HG03469 (cell line): ENCODE data around the gene IP6K1.
"Not testable (repeated sequence)": the region's sequence is repeated elsewhere in the genome, so short reads cannot be mapped to it uniquely, and the experiment has no call there.

Experiments used
- ATAC-seq: cut with Tn5 transposase; IDR thresholded peaks from one replicate; pipeline ENCODE4 v1.9.1; 2021; ENCODE audit warnings: mild to moderate bottlenecking, moderate library complexity, moderate number of reproducible peaks; ENCODE audit not compliant: unreplicated experiment

IP6K1 gene

DNA sequence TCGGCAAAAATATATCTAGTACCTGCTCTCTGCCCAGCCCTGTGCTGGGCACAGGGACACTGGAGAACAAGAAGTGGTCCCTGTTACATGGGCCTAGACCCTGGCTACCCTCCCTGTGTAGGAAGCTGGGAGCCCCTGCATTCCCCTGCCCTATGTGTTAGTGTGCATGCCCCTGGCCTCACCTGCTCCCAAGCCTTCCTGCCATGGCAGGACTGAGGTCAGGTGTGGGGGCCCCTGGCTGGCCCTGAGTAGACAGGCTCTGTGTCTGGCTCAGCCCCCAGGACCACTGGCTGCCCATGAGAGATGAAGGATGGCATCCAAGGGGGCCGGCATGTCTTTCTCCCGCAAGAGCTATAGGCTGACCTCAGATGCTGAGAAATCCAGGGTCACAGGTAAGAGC lies 95.5 kb downstream of the IP6K1 start:
- ATAC-seq: not testable (repeated sequence)

GRCh38 chr3:49689908-49690624 lies 96.3 kb downstream of the IP6K1 start:
- not testable (repeated sequence) for ATAC-seq

DNA sequence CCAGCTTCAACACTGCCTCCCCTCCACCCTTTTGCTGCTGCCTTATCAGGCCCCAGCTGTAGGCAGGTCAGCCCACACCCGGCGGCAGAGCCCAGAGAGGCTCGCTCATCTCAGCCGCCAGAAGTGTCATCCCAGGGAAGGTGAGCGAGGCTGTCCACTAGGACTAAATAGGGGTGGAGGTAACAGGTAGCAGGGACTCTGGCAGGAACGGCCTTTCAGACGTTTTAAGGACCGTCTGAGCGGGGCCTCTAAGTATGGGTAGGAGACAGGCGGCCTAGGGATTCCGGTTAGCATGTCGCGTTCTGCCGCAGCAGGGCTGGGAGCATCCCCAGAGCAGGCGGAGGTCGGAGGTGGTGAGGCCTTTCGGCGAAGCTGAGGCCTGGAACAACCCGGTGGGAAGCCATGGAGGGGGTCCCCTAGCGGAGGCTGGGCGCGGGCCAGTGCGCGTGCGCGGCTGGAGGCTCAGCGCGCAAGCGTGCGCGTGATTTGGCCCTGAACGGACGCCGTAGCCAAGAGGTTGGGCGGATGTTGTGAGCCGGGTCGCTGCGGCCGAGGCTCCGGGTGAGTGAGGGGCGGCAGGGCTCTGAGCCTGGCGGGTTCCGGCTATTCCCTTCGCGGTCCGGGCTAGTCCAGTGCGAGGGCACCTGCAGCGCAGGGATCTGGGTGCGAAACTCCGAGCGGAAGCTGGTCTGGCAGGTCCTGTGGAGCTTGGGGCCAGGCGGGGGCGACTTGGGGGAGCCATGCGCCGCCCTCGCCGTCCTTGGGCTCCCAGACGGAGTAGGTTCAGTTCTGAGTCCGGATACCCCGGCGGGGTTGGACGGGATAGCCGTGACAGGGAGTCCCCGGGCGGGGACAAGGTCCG lies 97.1 kb downstream of the IP6K1 start, which contains the start of the genes MST1 and RNF123:
Gene MST1, minus strand, starts transcription at position 429 of the 862 bp plus-strand sequence. CDS start 783 bp downstream, outside the sequence.
Gene RNF123, plus strand, starts transcription at position 512 of the 862 bp plus-strand sequence. CDS start 1,609 bp downstream, outside the sequence.
- no peak for ATAC-seq

DNA sequence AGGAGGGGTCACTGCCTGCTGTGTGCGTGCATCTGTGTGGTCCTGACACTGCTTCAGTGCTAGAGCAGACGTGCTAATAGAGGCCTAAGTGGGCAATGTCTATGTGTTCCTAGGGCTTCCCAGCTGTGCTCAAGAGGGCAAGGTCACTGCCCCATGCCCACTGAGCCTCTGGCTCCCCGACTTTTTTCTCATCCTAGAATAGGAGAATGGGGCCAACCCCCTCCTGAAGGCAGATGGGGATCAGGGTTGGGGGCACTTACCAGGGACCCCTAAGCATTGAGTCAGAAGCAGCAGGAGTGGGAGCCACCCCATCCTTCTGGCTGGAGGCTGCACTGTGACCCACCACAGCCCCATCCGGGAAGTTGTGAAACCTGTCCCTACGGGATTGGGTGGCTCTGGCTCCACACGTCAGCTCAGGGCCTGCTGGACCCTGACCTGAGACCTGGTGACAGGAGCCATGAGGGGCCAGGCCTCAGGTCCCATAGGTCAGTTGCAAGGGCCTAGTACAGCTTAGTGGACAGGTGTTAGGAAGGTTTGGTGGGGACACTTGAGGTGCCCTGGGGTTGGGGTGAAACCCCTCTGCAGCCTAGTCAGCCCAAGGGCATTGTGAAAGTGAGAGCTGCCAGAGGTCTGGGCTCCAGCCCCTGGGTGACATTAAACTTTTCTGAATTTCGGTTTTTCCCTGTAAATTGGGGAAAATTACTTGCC lies 97.8 kb downstream of the IP6K1 start:
- not testable (repeated sequence) for ATAC-seq

- not testable (repeated sequence) for ATAC-seq
Observed at GRCh38 chr3:49687424-49687795, 98.9 kb downstream of the IP6K1 start.

GRCh38 chr3:49686769-49687423 lies 99.4 kb downstream of the IP6K1 start:
- not testable (repeated sequence) for ATAC-seq

GRCh38 chr3:49686346-49686745 lies 100.0 kb downstream of the IP6K1 start:
- not testable (repeated sequence) for ATAC-seq

GRCh38 chr3:49685846-49686245 lies 100.5 kb downstream of the IP6K1 start:
- not testable (repeated sequence) for ATAC-seq

DNA sequence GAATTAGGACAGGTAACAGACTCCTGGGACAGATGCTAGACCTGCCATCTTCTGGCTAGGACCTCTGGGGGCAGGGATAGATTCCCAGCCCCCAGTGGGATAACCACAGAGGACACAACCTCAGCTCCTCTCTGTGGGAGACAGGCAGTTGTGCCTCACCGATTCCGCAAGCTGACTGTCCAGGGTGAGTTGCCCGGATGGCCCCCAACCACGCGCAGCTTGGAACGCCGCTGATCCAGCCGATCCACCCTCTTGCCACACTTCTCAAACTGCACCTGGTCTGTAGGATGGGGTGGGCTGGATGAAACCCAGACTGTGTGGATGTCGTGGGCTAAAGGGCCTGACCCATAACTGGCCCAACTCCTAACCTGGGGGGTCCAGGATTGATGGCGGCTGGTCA lies 101.2 kb downstream of the IP6K1 start:
- ATAC-seq: not testable (repeated sequence)

- not testable (repeated sequence) for ATAC-seq
Observed at GRCh38 chr3:49684453-49684852, 101.9 kb downstream of the IP6K1 start.

DNA sequence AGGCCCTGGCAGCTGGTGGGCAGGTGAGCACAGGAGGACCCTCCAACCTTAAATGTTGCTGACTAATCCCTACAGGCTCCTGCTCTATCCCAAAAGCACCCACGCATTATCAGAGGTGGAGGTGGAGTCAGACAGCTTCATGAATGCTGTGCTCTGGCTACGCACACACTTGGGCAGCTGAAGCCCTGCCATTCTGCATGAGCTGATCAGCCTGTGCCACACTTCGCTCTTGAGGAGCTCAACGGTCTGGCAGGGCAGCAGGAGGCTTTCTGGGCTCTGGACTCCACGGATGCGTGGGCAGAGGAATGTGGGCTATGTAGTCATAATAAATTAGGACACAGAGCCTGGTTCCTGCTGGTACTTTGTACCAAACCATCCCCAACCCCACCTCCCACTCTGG lies 103.2 kb downstream of the IP6K1 start:
- ATAC-seq: no peak

DNA sequence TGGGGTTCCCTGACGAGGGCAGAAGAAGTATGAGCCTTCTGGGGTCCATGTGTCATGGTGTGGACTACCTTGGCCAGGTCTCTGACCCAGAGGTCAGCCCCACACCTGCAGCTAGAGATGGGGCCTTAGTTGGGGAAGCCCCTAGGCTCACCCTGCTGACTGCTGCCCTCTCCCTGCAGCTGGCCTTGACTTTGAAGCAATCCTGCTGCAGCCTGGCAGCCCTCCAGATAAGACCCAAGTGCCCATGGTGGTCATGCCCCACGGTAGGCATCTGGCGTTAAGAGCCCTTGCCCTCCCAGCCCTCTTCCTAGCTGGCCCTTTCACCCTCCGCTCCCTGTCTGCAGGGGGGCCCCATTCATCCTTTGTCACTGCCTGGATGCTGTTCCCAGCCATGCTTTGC lies 104.8 kb downstream of the IP6K1 start:
- no peak for ATAC-seq

- ATAC-seq: no peak
Observed at GRCh38 chr3:49681232-49681522, 105.2 kb downstream of the IP6K1 start.

GRCh38 chr3:49680493-49681231 lies 105.7 kb downstream of the IP6K1 start:
- no peak for ATAC-seq

GRCh38 chr3:49675912-49676311 lies 110.4 kb downstream of the IP6K1 start:
- no peak for ATAC-seq

GRCh38 chr3:49674497-49674983 lies 111.8 kb downstream of the IP6K1 start:
- ATAC-seq: peak; percentile 23
